Measurements from ENCODE around the gene USP40.

The USP40 gene

GRCh38 chr2:233426619-233427342 lies 139.8 kb downstream of the USP40 start:
- DNase-seq (ENCODE audit: low read depth in 2 of 2) = peak; percentile 23 to 69
